Measurements from ENCODE around the gene TCHH. TPM values are rescaled to one million over a fixed set of nuclear protein-coding genes. Genes with fewer than 3 reads are reported as not detected.

TCHH gene
- total and polyA plus RNA-seq, 8 donors: 0.03 to 0.42 (median 0.06) TPM; not detected in 1

DNA sequence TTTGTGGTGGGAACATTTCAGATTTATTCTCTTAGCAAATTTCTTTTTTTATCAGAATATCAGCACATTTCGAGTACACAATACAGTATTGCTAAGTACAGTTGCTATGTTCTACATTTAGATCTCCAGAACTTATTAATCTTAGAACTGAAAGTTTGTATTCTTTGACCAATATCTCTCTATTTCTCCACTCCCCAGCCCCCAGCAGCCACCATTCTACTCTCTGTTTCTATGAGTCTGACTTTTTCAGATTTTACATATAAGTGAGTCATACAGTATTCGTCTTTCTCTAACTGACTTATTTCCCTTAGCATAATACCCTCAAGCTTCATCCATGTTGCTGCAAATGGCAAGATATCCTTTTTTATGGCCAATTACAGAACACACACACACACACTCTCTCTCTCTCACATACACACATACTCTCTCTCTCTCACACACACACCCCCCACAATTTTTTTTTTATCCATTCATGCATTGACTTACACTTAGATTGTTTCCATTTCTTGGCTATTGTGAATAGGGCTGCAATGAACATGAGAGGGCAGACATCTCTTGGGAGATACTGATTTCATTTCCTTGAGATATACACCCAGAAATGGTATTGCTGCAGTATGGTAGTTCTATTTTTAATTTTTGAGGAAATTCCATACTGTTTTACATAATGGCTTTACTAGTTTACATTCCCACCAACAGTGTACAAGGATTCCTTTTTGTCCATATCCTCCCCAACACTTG lies 28.1 kb upstream of the TCHH start:
- ATAC-seq: no peak
- 43 to 57% methylated on average over 2 of the region's 2 CpGs for WGBS, 2 donors
- H3K4me3 ChIP-seq: no peak overlapping the region
- H3K36me3 ChIP-seq: no peaks in the 10 kb centered on the region
- H3K9me3 ChIP-seq: no peaks in the 10 kb centered on the region
- no peak overlapping the region for H3K27ac ChIP-seq
- TF ChIP-seq, protein P1, sequence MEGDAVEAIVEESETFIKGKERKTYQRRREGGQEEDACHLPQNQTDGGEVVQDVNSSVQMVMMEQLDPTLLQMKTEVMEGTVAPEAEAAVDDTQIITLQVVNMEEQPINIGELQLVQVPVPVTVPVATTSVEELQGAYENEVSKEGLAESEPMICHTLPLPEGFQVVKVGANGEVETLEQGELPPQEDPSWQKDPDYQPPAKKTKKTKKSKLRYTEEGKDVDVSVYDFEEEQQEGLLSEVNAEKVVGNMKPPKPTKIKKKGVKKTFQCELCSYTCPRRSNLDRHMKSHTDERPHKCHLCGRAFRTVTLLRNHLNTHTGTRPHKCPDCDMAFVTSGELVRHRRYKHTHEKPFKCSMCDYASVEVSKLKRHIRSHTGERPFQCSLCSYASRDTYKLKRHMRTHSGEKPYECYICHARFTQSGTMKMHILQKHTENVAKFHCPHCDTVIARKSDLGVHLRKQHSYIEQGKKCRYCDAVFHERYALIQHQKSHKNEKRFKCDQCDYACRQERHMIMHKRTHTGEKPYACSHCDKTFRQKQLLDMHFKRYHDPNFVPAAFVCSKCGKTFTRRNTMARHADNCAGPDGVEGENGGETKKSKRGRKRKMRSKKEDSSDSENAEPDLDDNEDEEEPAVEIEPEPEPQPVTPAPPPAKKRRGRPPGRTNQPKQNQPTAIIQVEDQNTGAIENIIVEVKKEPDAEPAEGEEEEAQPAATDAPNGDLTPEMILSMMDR (IDR thresholded peaks at IDR 0.05): no peak
- intact Hi-C loops (cut with DNase I): loop anchor here in 1 of 3 donors (5.0 kb wide), 1 partner anchor 39 kb away; no protein-coding TSS in a partner anchor
- H3K4me1 ChIP-seq: no peaks in the 10 kb centered on the region
- peaks cover 0 to 4% (median 2%) of the 10 kb centered on the region in 4 donors for H3K27me3 ChIP-seq
- FAIRE-seq: no peak
- no peak for DNase-seq

DNA sequence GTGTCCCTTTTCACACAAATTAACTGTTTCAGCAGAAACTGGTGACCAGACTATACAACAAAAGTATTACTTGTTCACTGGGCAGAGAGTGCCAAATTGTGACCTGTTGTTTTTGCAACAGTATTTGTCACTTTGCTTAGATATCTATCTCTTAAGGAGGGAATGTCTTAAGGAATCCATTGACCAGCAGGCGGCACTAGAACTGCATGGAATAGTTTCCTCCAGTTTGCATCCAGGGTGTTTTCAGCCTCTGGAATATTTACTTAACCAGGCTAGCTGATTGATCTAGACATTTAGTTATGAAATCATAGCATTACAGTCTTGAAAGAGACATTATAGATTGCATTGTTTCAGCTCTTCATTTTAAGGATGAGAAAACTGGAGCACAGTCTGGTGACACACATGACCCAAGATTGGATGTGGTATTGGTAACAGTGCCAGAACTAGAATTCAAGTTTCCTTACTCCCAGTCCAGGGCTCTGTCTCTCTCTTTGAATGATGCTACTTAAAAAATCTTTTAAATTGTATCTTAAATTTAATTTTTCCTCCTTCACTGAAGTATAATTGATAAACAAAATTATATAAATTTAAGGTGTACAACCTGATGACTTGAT lies 26.8 kb upstream of the TCHH start:
- FAIRE-seq: no peak

DNA sequence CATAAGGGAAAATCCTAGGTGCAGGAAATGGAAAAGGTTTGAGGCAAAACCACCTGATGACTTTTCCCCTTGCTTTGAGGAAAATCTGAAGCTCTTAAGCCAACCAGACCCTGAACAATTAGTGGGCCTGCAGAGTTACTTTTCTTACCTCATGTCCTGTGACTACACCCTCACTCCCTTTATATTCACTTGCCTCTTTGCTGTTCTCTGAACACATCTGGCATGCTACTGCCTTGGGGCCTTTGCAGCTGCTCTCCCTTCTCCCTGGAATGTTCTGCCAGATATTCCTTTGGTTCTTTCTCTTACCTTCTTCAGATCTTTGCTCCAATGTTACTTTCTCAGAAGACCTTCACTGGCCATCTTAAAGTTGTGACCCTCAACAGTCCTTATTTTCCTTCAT lies 22.0 kb upstream of the TCHH start:
- Histone ChIP-seq H3K4me1 (no peaks in the 10 kb centered on the region), H3K27me3 (peaks cover 0 to 3% (median 2%) of the 10 kb centered on the region in 4 donors), H3K36me3 (no peaks in the 10 kb centered on the region), H3K27ac (no peak overlapping the region), H3K9me3 (no peaks in the 10 kb centered on the region), H3K4me3 (no peak overlapping the region)
- intact Hi-C loops (cut with DNase I): no loop called here
- TF ChIP-seq, protein P1 (IDR thresholded peaks at IDR 0.05): no peak
- FAIRE-seq (no peak), ATAC-seq (no peak), DNase-seq (no peak)

More for the DNA sequence above, 26.8 kb upstream of the TCHH start:
- no peak overlapping the region for H3K27ac ChIP-seq
- H3K4me1 ChIP-seq: no peaks in the 10 kb centered on the region
- no peaks in the 10 kb centered on the region for H3K9me3 ChIP-seq
- peak; percentile 64 to 90 (median 88) for ATAC-seq
- peak in 3 of 6 donors; percentile 13 to 61 (median 34) for DNase-seq
- TF ChIP-seq, protein P1 (IDR thresholded peaks at IDR 0.05): peak in 3 of 4 donors; percentile 32 to 61 (median 44)
- peaks cover 0 to 4% (median 2%) of the 10 kb centered on the region in 4 donors for H3K27me3 ChIP-seq
- intact Hi-C loops (cut with DNase I): loop anchor here in 1 of 3 donors (5.0 kb wide), 1 partner anchor 40 kb away; no protein-coding TSS in a partner anchor
- 0 to 1% methylated on average over 1 of the region's 1 CpG for WGBS, 2 donors
- no peak overlapping the region for H3K4me3 ChIP-seq
- H3K36me3 ChIP-seq: no peaks in the 10 kb centered on the region

DNA sequence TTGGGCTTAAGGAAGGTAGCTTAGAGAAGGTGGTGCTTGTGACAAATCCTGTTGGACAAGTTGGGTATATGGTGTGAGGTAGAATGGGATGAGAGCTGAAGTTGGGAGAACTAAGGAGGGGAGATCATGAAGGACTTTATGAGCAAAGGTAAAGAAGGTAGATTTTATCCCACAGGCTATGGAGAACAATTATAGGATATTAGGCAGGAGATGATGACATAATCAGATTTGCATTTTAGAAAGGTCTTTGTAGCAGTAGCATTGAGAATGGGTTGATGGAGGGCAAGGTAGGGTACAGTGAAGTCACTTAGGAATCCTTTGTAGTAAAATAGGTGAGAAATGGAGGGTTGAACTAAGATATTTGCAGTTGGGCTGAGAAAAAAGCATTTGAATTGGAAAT lies 14.9 kb upstream of the TCHH start:
- H3K4me3 ChIP-seq: no peak overlapping the region
- FAIRE-seq: no peak

More for the DNA sequence above, 14.9 kb upstream of the TCHH start:
- intact Hi-C loops (cut with DNase I): no loop called here
- ATAC-seq (no peak), DNase-seq (no peak)
- no peaks in the 10 kb centered on the region for H3K36me3 ChIP-seq
- H3K27ac ChIP-seq: no peak overlapping the region
- no peaks in the 10 kb centered on the region for H3K9me3 ChIP-seq
- peaks cover 0 to 4% (median 2%) of the 10 kb centered on the region in 4 donors for H3K27me3 ChIP-seq
- TF ChIP-seq, protein P1 (IDR thresholded peaks at IDR 0.05): no peak
- H3K4me1 ChIP-seq: no peaks in the 10 kb centered on the region

All from pancreas (tissue), 10 donors.